ENCODE results near the gene ZNF540.

Gene ZNF540

GRCh38 chr19:37635076-37636056 is 40.7 kb downstream of the ZNF540 start:
- H3K79me2 ChIP-seq (ENCODE audit: insufficient read depth, low read depth), result no peaks in the 10 kb centered on the region
- no peaks in the 10 kb centered on the region for H4K20me1 ChIP-seq (ENCODE audit: insufficient read depth)
- H3K27me3 ChIP-seq (ENCODE audit: insufficient read depth, low read depth), result no peaks in the 10 kb centered on the region
- H3K4me2 ChIP-seq, result no peak overlapping the region
- H3K27ac ChIP-seq, result no peak overlapping the region
- H3K36me3 ChIP-seq (ENCODE audit: insufficient read depth), result no peaks in the 10 kb centered on the region
- H3K4me3 ChIP-seq (IDR thresholded peaks at IDR 0.05; ENCODE audit: insufficient read depth, low read depth, low read length), result no peak overlapping the region
- H2AFZ ChIP-seq (ENCODE audit: low read depth), result no peak overlapping the region
- TF ChIP-seq CTCF (conservative IDR thresholded peaks at IDR 0.05; ENCODE audit: low read depth, low read length), result no peak
- no peaks in the 10 kb centered on the region for H3K4me1 ChIP-seq (ENCODE audit: low read depth, poor library complexity, severe bottlenecking)
- H3K9ac ChIP-seq, result no peak overlapping the region

- Histone ChIP-seq H3K27me3 (ENCODE audit: insufficient read depth, low read depth) (no peaks in the 10 kb centered on the region), H4K20me1 (ENCODE audit: insufficient read depth) (no peaks in the 10 kb centered on the region), H2AFZ (ENCODE audit: low read depth) (no peak overlapping the region), H3K36me3 (ENCODE audit: insufficient read depth) (no peaks in the 10 kb centered on the region), H3K4me3 (IDR thresholded peaks at IDR 0.05; ENCODE audit: insufficient read depth, low read depth, low read length) (no peak overlapping the region), H3K9ac (no peak overlapping the region), H3K79me2 (ENCODE audit: insufficient read depth, low read depth) (no peaks in the 10 kb centered on the region), H3K4me1 (ENCODE audit: low read depth, poor library complexity, severe bottlenecking) (peaks cover 3% of the 10 kb centered on the region), H3K4me2 (peak overlapping the region; percentile 22), H3K27ac (no peak overlapping the region; the same call in 1 of the 2 replicates)
- no peak for TF ChIP-seq CTCF (conservative IDR thresholded peaks at IDR 0.05; ENCODE audit: low read depth, low read length)
These were observed 59.4 kb downstream of the ZNF540 start for GRCh38 chr19:37654118-37654517.

- H3K27ac ChIP-seq, result peak overlapping the region; percentile 43; the same call in 1 of the 2 replicates
- peaks cover 3% of the 10 kb centered on the region for H3K4me1 ChIP-seq (ENCODE audit: low read depth, poor library complexity, severe bottlenecking)
- peak overlapping the region; percentile 54 for H2AFZ ChIP-seq (ENCODE audit: low read depth)
- H3K4me2 ChIP-seq, result peak overlapping the region; percentile 22; the same call in 1 of the 2 replicates
- no peaks in the 10 kb centered on the region for H3K27me3 ChIP-seq (ENCODE audit: insufficient read depth, low read depth)
- no peaks in the 10 kb centered on the region for H3K79me2 ChIP-seq (ENCODE audit: insufficient read depth, low read depth)
- peak overlapping the region; percentile 25; the same call in 1 of the 2 replicates for H3K9ac ChIP-seq
- no peak overlapping the region for H3K4me3 ChIP-seq (IDR thresholded peaks at IDR 0.05; ENCODE audit: insufficient read depth, low read depth, low read length)
- no peaks in the 10 kb centered on the region for H3K36me3 ChIP-seq (ENCODE audit: insufficient read depth)
- no peaks in the 10 kb centered on the region for H4K20me1 ChIP-seq (ENCODE audit: insufficient read depth)
- TF ChIP-seq CTCF (conservative IDR thresholded peaks at IDR 0.05; ENCODE audit: low read depth, low read length), result no peak
These were observed 60.1 kb downstream of the ZNF540 start for GRCh38 chr19:37654629-37655300.

GRCh38 chr19:37655301-37655688 is 60.6 kb downstream of the ZNF540 start, which contains the start of gene ZFP30:
TSS of gene ZFP30 (minus strand) at chr19:37655465. CDS start at chr19:37647822, 7,643 bp downstream.
- no peaks in the 10 kb centered on the region for H3K27me3 ChIP-seq (ENCODE audit: insufficient read depth, low read depth)
- H3K9ac ChIP-seq, result peak within 1 kb of the TSS; percentile 25; the same call in 1 of the 2 replicates
- peaks cover 3% of the 10 kb centered on the region for H3K4me1 ChIP-seq (ENCODE audit: low read depth, poor library complexity, severe bottlenecking)
- H2AFZ ChIP-seq (ENCODE audit: low read depth), result peak within 1 kb of the TSS; percentile 54
- H3K36me3 ChIP-seq (ENCODE audit: insufficient read depth), result no peaks in the 10 kb centered on the region
- no peak for TF ChIP-seq CTCF (conservative IDR thresholded peaks at IDR 0.05; ENCODE audit: low read depth, low read length)
- no peak within 1 kb of the TSS for H3K4me3 ChIP-seq (IDR thresholded peaks at IDR 0.05; ENCODE audit: insufficient read depth, low read depth, low read length)
- H3K4me2 ChIP-seq, result peak within 1 kb of the TSS; percentile 29
- no peaks in the 10 kb centered on the region for H3K79me2 ChIP-seq (ENCODE audit: insufficient read depth, low read depth)
- H4K20me1 ChIP-seq (ENCODE audit: insufficient read depth), result no peaks in the 10 kb centered on the region
- peak within 1 kb of the TSS; percentile 43; the same call in 1 of the 2 replicates for H3K27ac ChIP-seq
